Measurements from ENCODE around the gene A2ML1. TPM values are rescaled to one million over a fixed set of nuclear protein-coding genes. Genes with fewer than 3 reads are reported as not detected.
"Not testable (repeated sequence)": the region's sequence is repeated elsewhere in the genome, so short reads cannot be mapped to it uniquely, and the experiment has no call there.

A2ML1 gene
- total RNA-seq, 1 experiment from 2014 or later: not detected

- DNase-seq (ENCODE audit: low read depth): no peak
Measured at GRCh38 chr12:8906266-8907180, 84.1 kb downstream of the A2ML1 start.

- no peak for DNase-seq (ENCODE audit: low read depth)
Measured at GRCh38 chr12:8907513-8907912, 85.1 kb downstream of the A2ML1 start.

GRCh38 chr12:8909752-8910151, 87.3 kb downstream of the A2ML1 start:
- no peak for DNase-seq (ENCODE audit: low read depth)

GRCh38 chr12:8911606-8912268, 89.3 kb downstream of the A2ML1 start:
- no peak for DNase-seq (ENCODE audit: low read depth)

- DNase-seq (ENCODE audit: low read depth): no peak
Measured at GRCh38 chr12:8912914-8913313, 90.5 kb downstream of the A2ML1 start.

- no peak for DNase-seq (ENCODE audit: low read depth)
Measured at GRCh38 chr12:8913702-8914032, 91.2 kb downstream of the A2ML1 start.

- peak; percentile 79 for DNase-seq (ENCODE audit: low read depth)
Measured at GRCh38 chr12:8914033-8914715, 91.8 kb downstream of the A2ML1 start, which contains the start of gene PHC1. Gene PHC1 (plus strand): TSS chr12:8914509. CDS start chr12:8917678, 3,169 bp downstream.

GRCh38 chr12:8914716-8915526, 92.5 kb downstream of the A2ML1 start:
- peak; percentile 68 for DNase-seq (ENCODE audit: low read depth)

- DNase-seq (ENCODE audit: low read depth): no peak
Measured at GRCh38 chr12:8916154-8916553, 93.7 kb downstream of the A2ML1 start.

- no peak for DNase-seq (ENCODE audit: low read depth)
Measured at GRCh38 chr12:8917031-8917430, 94.6 kb downstream of the A2ML1 start.

GRCh38 chr12:8917751-8918150, 95.3 kb downstream of the A2ML1 start:
- no peak for DNase-seq (ENCODE audit: low read depth)

- DNase-seq (ENCODE audit: low read depth): not testable (repeated sequence)
Measured at GRCh38 chr12:8919643-8920042, 97.2 kb downstream of the A2ML1 start.

GRCh38 chr12:8922544-8922943, 100.1 kb downstream of the A2ML1 start:
- DNase-seq (ENCODE audit: low read depth): no peak

Other genes starting within 250 kb of the A2ML1 start
- not detected in 2 replicates for gene AICDA, start 209.8 kb upstream of the A2ML1 start, total RNA-seq (2014; rRNA removed; shearing (Covaris generic))
- not detected in 2 replicates for gene MFAP5, start 159.8 kb upstream of the A2ML1 start, total RNA-seq (2014; rRNA removed; shearing (Covaris generic))
- 4.0 and 9.2 TPM in 2 replicates for gene RIMKLB, start 124.6 kb upstream of the A2ML1 start, total RNA-seq (2014; rRNA removed; shearing (Covaris generic))
- 9.8 and 16.0 TPM in 2 replicates for gene PHC1, start 91.9 kb downstream of the A2ML1 start, total RNA-seq (2014; rRNA removed; shearing (Covaris generic))
- 119 and 126 TPM in 2 replicates for gene M6PR, start 127.0 kb downstream of the A2ML1 start, total RNA-seq (2014; rRNA removed; shearing (Covaris generic))
- gene KLRG1, start 166.9 kb downstream of the A2ML1 start, total RNA-seq (2014; rRNA removed; shearing (Covaris generic)): not detected in 2 replicates

Measured in M059J (cell line).